T47D (cell line): Measurements from ENCODE around the gene HEYL.

Source experiments
- DNase-seq, 2 experiments: peaks; one replicate each; pipeline versions ENCODE4 v3.0.0 to v3.0.0-alpha.2; 2011 to 2012; ENCODE audit warnings: low read depth in 1 of 2, low spot score in 1 of 2
- JUND ChIP-seq: IDR thresholded peaks from 2 replicates; pipeline ENCODE4 v1.6.1; 2012; ENCODE audit warnings: low read depth
- in situ Hi-C: cut with HindIII; loops from 2 replicates; pipeline ENCODE4 v1.10.0; 2016; ENCODE audit warnings: low sequenced_read_pairs, low pct_unique_long_range_greater_than_20kb

HEYL gene

DNA sequence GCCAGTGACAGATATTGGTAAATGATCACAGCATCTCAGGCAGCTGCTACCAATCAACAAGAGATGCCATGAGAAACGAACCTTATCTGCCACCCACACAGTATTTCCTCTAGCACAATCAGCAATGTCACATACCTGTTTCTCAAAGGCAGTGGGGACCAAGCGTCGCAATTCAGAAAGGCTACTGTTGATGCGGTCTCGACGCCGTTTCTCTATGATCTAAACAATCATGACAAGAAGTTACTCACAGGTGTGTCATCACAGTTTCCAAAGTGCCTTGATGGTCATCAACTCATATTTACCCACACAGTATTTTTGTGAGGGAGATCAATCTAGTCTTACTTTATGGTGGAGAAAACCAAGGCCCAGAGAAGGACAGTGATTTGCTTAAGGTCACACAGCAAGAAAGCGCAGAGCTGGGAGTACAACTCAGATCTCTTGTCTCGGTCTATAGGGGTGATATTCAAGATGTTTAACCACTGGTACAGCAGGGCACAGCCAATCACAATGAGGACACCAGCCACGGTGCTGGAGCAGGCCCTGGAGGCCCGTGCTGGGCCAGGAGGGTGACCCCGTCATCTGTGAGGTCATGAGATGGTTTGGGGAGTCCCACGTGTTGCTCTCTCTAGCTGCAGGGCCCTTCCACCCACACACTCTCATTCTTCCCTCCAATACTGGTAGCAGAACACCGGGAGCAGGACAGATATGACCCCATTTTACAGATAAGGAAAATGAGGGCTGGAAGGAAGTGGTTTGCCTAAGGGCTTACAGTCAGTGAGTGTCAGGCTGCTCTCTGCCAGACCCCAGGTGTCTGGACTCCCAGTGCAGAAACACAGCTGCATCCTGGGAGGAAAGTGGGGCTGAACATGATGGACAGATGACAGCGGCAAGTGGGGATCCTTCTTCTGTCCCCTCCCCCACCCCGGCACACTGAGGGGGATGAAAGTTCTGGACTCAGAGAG lies 7.8 kb downstream of the HEYL start:
- in situ Hi-C loops, result no loop called here
- DNase-seq, result no peak
- no peak for TF ChIP-seq JUND

- no peak for TF ChIP-seq JUND
- no peak for DNase-seq
- in situ Hi-C loops, result no loop called here
Measured at GRCh38 chr1:39628807-39629350, 10.6 kb downstream of the HEYL start.

- in situ Hi-C loops, result no loop called here
- no peak for DNase-seq
- no peak for TF ChIP-seq JUND
Measured at GRCh38 chr1:39626646-39627045, 12.8 kb downstream of the HEYL start.

DNA sequence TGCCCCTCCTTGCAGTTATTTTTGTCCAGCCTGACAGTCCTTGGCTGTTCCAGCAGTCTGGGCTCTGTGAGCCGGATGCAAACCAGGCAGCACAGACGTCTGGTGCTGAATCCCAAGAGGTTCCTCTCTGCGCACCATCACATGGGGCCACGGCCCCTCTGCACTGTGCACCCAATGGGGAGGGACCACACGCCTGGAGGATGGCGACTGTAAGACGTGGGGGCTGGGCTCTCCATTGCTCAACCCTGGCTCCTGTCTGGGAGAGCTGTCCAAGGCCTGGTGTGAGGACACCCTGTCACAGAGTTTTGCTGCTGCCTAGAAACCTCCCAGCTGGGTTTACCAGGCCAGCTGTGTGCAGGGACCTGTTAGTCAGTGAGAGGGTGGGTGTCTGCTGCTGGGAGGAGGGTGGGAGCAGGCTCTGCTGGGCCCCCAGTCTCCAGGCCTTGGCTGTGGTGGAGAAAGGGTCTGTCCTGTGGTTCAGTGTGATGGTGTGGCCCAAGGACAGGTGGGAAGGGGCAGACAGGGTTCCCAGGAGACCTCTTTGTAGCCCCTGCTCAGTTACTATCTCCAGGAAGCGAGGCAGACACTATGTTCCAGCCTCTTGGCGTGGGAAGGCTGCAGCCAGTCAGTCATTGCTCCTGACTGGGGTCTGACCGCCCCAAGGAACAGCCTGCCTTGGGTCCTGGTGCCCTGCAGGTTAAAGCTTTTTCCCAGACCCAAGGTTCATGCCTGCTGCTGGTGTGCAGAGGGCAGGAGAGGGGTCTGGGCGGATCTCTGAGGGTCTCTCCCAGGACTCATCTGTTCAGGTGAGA lies 13.8 kb downstream of the HEYL start:
- in situ Hi-C loops, result no loop called here
- no peak for TF ChIP-seq JUND
- no peak for DNase-seq

DNA sequence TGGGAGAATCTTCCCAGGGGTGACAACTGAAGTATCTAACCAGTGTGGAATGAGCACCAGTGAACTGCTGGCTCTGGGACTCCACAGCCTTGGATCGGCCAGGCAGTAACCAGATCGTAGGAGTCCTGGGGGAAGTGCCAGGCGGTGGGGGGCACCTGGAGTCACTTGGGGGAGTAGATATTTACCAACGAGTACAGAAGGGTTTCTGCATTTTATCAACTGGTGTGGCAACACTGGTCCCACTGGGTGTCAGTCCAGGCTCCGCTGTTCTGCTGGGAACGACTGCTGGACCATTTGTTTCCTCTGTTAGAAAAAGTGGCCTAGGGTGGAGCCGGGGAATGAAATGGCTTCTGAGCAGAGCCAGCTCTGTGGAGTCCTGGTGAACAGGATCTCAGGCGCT lies 14.4 kb downstream of the HEYL start:
- in situ Hi-C loops, result no loop called here
- no peak for DNase-seq
- no peak for TF ChIP-seq JUND

DNA sequence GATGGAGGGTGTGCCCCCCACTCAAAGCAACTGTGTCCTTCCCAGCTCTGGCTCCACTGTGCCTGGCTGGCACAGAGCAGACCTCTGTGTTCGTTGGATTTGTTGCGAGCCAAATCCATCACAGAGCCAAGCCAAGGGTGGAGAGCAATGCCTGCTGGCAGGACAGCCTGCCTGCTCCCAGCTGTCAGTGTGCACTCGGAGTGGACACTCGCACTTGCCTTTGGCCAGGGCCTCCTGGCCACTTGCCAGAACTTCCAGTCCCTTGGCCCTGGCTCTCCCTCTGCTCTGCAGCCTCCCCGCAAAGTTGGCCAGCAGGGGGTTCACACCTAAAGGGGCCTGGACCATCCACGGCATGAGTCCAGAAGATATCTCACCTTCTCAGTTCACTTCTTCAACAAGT lies 16.4 kb downstream of the HEYL start:
- no peak for TF ChIP-seq JUND
- DNase-seq, result no peak
- in situ Hi-C loops, result no loop called here

GRCh38 chr1:39622427-39622826 lies 17.0 kb downstream of the HEYL start:
- in situ Hi-C loops, result no loop called here
- no peak for TF ChIP-seq JUND
- DNase-seq, result no peak

GRCh38 chr1:39620659-39621165 lies 18.7 kb downstream of the HEYL start:
- in situ Hi-C loops, result no loop called here

GRCh38 chr1:39617488-39618049 lies 21.9 kb downstream of the HEYL start:
- no peak for TF ChIP-seq JUND
- DNase-seq, result no peak
- in situ Hi-C loops, result no loop called here

More at GRCh38 chr1:39620659-39621165, 18.7 kb downstream of the HEYL start:
- no peak for DNase-seq
- TF ChIP-seq JUND, result no peak

DNA sequence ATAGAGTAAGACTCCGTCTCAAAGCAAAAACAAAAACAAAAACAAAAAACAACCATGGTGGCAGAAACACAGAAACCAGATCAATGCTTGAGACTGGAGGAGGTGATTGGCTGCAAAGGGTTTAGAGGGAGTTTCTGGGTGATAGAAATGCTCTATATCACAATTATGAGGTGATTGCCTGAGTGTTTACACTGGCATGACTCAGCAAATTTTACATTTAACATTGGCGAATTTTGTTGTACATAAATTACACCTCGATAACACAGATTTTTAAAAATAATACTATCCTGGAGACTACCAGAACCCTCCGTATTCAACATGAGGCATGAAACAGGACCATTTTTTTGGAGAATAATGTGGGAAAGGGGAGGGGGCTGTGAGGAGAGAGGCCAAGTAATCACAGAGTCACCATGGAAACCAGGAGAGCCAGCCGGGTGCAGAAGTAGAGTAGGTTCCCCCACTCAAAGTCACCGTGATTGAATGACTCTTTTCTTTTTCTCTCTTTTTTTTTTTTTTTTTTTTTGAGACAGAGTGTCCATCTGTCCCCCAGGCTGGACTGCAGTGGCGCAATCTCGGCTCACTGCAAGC lies 24.3 kb downstream of the HEYL start:
- DNase-seq, result no peak
- TF ChIP-seq JUND, result no peak
- in situ Hi-C loops, result no loop called here

- TF ChIP-seq JUND, result no peak
- DNase-seq, result no peak
- in situ Hi-C loops, result no loop called here
Measured at GRCh38 chr1:39614488-39614887, 25.0 kb downstream of the HEYL start.

DNA sequence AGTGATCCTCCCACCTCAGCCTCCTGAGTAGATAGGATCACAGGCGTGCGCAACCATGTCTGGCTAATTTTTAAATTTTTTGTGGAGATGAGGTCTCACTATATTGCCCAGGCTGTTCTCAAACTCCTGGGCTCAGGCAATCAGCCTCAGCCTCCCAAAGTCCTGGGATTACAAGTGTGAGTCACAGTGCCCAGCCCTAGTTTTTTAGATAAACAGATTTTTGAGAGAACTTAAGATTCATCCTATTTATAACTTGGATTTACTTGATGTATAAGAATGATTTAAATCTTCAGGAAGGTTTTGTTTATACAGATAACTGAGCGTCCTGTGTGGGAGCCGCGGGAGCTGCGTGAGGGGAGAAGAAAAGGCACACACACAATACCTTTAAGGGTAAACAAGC lies 26.2 kb downstream of the HEYL start:
- in situ Hi-C loops, result no loop called here
- TF ChIP-seq JUND, result no peak
- DNase-seq, result no peak
